ENCODE data around the gene MCF2L2.

Gene MCF2L2

GRCh38 chr3:183272791-183273190 is 155.6 kb downstream of the MCF2L2 start:
- in situ Hi-C loops (cut with MboI; ENCODE audit: low sequenced_read_pairs): no loop called here

DNA sequence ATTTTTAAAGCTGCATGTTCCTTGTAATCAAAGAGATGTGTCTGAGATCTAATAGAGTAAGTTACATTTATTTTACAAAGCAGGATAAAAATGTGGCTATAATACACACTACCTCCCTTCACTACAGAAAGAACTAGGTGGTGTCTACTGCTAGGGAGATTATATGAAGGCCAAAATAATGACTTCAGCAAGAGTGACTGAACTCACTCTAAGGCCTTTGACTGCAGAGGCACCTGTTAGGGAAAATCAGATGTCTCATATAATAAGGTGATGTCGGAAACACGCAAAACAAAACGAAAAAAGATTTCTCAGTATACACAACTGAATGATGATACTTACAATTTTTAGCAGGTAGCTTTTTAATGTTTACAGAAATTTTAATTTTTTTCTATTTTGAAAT is 156.3 kb downstream of the MCF2L2 start:
- in situ Hi-C loops (cut with MboI; ENCODE audit: low sequenced_read_pairs): no loop called here

- in situ Hi-C loops (cut with MboI; ENCODE audit: low sequenced_read_pairs): no loop called here
These were observed 158.1 kb downstream of the MCF2L2 start for GRCh38 chr3:183270344-183270743.

GRCh38 chr3:183269345-183269744 is 159.1 kb downstream of the MCF2L2 start:
- in situ Hi-C loops (cut with MboI; ENCODE audit: low sequenced_read_pairs): no loop called here

- in situ Hi-C loops (cut with MboI; ENCODE audit: low sequenced_read_pairs): no loop called here
These were observed 160.1 kb downstream of the MCF2L2 start for GRCh38 chr3:183268366-183268765.

GRCh38 chr3:183267140-183267539 is 161.3 kb downstream of the MCF2L2 start:
- in situ Hi-C loops (cut with MboI; ENCODE audit: low sequenced_read_pairs): no loop called here

GRCh38 chr3:183266454-183266853 is 162.0 kb downstream of the MCF2L2 start:
- in situ Hi-C loops (cut with MboI; ENCODE audit: low sequenced_read_pairs): no loop called here

DNA sequence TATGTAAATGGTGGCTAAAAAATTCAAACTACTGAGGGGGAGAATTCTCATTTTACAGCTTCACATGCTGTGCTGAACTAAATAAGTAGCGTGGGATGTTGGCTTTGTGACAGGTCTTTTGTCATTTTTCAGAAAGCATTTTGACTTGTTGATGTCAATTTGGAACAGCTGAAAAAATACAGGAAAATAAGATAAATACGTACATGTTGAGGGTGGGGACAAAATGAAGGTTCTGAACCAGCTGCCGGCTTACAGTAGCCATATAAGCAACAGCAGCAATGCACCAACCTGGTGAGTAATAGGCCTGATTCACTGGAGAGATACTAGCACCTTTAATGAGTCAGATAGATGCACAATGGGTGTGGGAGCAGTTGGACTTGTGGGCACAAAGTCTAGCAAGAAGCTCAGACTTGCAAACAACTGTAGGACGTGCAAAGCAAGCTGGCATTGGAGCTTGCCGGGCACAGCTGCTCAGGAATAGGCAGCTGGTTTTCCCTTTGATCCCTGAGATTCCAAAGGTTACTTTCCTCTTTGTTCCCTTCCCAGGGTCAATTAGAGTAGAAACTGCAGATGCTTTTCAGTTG is 162.5 kb downstream of the MCF2L2 start:
- in situ Hi-C loops (cut with MboI; ENCODE audit: low sequenced_read_pairs): no loop called here

DNA sequence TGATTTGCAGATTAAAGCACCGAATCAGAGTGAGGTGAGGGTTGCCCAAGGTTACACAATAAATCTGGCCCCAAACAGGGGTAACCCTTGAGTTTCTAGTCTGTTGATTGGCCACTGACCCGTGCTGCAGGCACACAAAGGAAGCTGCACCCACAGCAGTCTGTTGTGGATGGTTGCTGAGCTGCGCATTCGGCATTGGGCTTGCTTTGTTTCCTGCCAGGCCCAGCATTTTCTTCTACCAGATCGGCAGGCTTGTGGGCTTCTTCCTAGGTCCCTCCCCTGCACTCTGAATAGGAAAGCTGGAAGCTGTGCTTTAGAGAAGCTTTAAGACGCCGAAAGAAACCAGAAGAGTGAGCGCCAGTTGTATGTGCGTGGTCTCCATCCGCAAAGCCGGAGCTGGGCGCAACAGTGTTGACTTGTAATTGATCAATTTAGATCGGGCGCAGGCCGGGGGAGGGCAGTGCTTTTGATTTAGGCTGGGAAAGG is 163.2 kb downstream of the MCF2L2 start:
- in situ Hi-C loops (cut with MboI; ENCODE audit: low sequenced_read_pairs): no loop called here

GRCh38 chr3:183264268-183264667 is 164.2 kb downstream of the MCF2L2 start:
- in situ Hi-C loops (cut with MboI; ENCODE audit: low sequenced_read_pairs): no loop called here

GRCh38 chr3:183262875-183263378 is 165.5 kb downstream of the MCF2L2 start:
- in situ Hi-C loops (cut with MboI; ENCODE audit: low sequenced_read_pairs): no loop called here

DNA sequence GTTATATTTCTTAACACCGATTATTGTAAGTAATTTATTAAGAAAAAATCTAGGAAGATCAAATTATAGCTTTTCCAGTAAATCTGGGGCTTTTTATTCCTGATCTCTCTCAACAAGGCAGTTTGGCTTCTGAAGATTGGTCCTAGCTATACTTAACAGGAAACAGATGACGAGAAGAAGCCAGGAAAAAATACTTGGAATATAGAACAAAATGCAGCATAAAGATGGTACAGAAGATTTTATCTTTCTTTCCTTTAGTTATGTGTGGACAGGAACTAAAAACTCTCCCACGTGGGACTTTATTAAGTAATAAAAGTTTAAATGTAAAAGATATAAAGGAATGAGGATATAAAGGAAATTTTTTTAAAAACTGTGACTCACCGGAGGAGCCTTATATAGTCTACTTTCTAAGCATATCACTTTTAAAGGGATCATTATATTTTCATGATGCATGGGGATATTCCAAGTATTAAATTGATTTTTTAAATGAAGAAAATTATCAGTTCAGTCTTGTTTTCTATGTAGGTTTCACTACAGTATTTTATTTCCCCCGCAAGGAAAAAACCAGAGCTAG is 167.2 kb downstream of the MCF2L2 start:
- in situ Hi-C loops (cut with MboI; ENCODE audit: low sequenced_read_pairs): no loop called here

DNA sequence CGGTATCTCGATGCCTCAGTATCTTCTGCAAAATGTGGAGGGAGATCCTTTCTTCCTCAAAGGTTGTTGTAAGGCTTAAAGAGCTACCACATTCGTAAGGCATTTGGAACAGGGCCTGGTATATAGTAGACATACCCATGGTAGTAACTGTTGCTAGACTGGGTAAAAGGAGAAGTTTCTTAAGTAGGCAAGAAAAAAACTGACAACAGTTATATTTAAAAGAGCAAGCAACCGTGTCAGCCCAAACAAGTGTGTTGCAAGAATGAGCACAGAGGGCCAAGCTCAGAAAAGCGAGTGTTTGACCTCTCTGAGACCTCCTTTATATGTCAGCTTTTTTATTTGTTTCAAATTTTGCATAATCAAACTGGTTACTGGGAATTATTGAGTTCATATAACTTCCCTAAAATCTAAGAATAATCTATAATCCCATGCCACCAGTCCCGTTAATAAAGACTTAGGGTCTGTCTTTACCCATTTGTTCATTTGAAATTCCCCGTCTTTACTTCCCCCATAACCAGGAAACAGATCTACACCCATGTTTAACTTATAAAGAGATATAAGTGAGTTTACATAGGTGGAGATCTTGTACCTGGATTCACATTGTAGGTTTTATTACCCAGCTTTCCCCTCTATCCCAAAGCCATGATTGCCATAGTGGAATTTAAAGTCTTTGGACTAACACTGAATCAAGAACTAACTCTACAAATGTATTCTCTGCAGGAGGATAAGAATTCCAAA is 168.1 kb downstream of the MCF2L2 start:
- in situ Hi-C loops (cut with MboI; ENCODE audit: low sequenced_read_pairs): no loop called here

- in situ Hi-C loops (cut with MboI; ENCODE audit: low sequenced_read_pairs): no loop called here
These were observed 168.8 kb downstream of the MCF2L2 start for GRCh38 chr3:183259621-183260020.

DNA sequence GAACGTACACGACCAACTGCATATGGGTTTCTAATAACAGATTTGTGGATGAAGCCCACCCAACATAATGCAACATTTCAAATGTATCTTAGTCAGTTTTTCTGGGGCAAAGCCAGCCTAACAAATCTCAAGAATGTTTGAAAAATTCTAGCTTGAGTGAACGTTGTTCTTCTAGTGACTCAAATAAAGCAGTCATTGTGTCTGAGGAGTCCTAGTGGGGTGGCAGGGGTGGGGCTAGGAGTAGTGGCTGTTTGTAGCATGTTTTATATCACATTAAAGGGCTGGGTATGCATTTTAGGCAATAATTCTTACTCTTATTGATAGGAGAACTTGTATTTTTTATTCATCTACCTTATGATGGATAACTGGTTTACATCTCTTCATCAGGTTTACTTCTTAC is 169.3 kb downstream of the MCF2L2 start:
- in situ Hi-C loops (cut with MboI; ENCODE audit: low sequenced_read_pairs): no loop called here

DNA sequence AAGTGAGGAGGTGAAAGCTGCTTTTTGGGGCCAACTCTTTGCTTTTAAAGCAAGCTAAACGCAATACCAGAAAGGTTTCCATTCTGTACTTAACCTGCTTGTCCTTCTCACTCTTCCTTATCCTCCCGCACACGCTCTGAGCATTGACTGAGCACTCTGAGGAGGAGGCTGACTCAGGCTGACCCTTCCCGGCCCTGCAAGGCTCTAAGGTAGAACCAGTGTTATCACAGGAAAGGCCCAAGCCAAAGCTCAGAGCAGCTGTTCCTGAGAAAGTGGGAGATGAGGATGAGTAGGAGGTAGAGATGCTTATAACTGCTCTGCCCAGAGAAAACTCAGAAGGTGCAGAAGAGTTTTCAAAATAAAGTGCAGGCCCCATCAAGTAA is 173.1 kb downstream of the MCF2L2 start:
- in situ Hi-C loops (cut with MboI; ENCODE audit: low sequenced_read_pairs): no loop called here

- in situ Hi-C loops (cut with MboI; ENCODE audit: low sequenced_read_pairs): no loop called here
These were observed 173.7 kb downstream of the MCF2L2 start for GRCh38 chr3:183254487-183255347.

- in situ Hi-C loops (cut with MboI; ENCODE audit: low sequenced_read_pairs): no loop called here
These were observed 174.6 kb downstream of the MCF2L2 start for GRCh38 chr3:183253528-183254486.

DNA sequence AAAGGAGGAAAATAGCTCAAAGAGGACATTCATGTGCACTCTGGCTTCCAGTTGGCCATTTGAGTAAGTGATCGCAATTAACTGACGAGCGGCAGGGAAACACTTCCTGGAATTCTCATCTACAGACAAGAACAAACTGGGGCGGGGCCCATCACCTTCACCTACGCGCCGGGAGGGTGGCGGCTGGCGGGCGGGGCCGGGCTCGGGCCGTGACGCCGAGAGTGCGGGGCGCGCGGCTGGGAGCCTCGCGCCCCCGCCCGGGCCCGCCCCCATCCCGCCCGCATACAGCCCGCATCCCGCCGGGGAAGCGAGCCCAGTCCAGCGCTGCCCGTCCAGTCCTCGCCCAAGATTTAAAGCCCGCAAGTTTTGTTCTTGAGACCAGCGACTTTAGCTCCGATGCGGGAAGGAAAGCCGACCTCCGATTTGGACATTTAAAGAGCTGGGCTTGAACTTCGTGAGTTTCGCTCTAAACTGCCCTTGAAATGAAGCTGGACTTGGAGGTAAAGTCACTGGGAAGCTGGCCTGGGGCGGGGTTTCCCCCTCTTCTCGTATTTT is 175.4 kb downstream of the MCF2L2 start, which contains the start of gene B3GNT5:
B3GNT5 (plus strand) TSS at position 281 of the 555 bp plus-strand sequence. CDS start 16,546 bp downstream, outside the sequence.
- in situ Hi-C loops (cut with MboI; ENCODE audit: low sequenced_read_pairs): no loop called here

Data from HL-60/S4 (cell line).